ENCODE measurements around the gene COA7. TPM values are rescaled to one million over a fixed set of nuclear protein-coding genes. Genes with fewer than 3 reads are reported as not detected.
"Not testable (repeated sequence)": the region's sequence is repeated elsewhere in the genome, so short reads cannot be mapped to it uniquely, and the experiment has no call there.

COA7 gene
- total RNA-seq, 4 donors from 2014 or later = 4.1 to 18.8 (median 11.2) TPM

DNA sequence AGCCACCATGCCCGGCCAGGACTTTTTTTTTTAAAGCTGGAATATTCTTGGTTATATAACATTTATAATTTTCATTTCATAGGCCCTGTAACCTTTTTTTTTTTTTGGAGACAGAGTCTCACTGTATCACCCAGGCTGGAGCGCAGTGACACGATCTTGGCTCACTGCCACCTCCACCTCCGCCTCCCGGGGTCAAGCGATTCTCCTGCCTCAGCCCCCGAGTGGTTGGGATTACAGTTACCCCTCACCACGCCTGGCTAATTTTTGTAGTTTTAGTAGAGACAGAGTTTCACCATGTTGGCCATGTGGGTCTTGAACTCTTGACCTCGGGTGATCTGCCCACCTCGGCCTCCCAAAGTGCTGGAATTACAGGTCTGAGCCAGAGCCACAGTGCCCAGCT, 40.7 kb upstream of the COA7 start:
- Histone ChIP-seq H3K9me3 (no peaks in the 10 kb centered on the region), H3K4me3 (no peak overlapping the region), H3K27me3 (no peaks in the 10 kb centered on the region), H3K27ac (no peak overlapping the region), H3K4me1 (no peaks in the 10 kb centered on the region), H3K36me3 (no peaks in the 10 kb centered on the region)
- no peak for TF ChIP-seq POLR2A (IDR thresholded peaks at IDR 0.05)
- TF ChIP-seq, protein P1, sequence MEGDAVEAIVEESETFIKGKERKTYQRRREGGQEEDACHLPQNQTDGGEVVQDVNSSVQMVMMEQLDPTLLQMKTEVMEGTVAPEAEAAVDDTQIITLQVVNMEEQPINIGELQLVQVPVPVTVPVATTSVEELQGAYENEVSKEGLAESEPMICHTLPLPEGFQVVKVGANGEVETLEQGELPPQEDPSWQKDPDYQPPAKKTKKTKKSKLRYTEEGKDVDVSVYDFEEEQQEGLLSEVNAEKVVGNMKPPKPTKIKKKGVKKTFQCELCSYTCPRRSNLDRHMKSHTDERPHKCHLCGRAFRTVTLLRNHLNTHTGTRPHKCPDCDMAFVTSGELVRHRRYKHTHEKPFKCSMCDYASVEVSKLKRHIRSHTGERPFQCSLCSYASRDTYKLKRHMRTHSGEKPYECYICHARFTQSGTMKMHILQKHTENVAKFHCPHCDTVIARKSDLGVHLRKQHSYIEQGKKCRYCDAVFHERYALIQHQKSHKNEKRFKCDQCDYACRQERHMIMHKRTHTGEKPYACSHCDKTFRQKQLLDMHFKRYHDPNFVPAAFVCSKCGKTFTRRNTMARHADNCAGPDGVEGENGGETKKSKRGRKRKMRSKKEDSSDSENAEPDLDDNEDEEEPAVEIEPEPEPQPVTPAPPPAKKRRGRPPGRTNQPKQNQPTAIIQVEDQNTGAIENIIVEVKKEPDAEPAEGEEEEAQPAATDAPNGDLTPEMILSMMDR (IDR thresholded peaks at IDR 0.05) = no peak
- no peak for DNase-seq
- intact Hi-C loops (cut with DNase I; ENCODE audit: low total_unique reads) = no loop called here

DNA sequence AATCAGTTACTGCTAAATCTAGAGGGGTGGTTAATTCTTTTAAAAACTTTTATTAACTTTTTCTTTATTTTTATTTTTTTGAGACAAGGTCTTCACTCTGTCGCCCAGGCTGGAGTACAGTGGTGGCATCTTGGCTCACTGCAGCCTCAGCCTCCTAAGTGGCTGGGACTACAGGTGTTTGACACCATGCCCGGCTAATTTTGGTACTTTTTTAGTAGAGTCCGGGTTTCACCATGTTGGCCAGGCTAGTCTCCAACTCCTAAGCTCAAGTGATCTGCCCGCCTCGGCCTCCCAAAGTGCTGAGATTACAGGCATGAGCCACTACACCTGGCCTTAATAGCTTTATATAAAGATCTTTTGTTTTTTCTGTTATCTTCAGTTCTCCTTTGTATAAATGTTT, 40.0 kb upstream of the COA7 start:
- no peaks in the 10 kb centered on the region for H3K4me1 ChIP-seq
- no peak for TF ChIP-seq POLR2A (IDR thresholded peaks at IDR 0.05)
- TF ChIP-seq, protein P1 (IDR thresholded peaks at IDR 0.05) = no peak
- H3K4me3 ChIP-seq = no peak overlapping the region
- H3K27ac ChIP-seq = no peak overlapping the region
- no peaks in the 10 kb centered on the region for H3K9me3 ChIP-seq
- intact Hi-C loops (cut with DNase I; ENCODE audit: low total_unique reads) = no loop called here
- no peaks in the 10 kb centered on the region for H3K27me3 ChIP-seq
- H3K36me3 ChIP-seq = no peaks in the 10 kb centered on the region
- no peak for DNase-seq

DNA sequence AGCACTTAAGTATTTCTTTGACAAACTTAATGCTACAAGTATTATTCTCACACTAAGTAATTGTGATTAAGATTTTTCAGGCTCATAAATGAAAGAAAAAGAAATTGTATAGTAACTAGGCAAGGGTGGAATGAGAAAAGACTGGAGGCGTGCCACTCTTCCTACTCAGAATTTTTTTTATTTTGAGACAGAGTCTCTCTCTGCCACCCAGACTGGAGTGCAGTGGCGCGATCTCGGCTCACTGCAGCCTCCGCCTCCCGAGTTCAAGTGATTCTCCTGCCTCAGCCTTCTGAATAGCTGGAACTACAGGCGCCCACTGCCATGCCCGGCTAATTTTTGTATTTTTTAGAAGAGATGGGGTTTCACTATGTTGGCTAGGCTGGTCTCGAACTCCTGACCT, 37.2 kb upstream of the COA7 start:
- H3K36me3 ChIP-seq; H3K27ac ChIP-seq; H3K9me3 ChIP-seq; DNase-seq; intact Hi-C loops (cut with DNase I; ENCODE audit: low total_unique reads); H3K4me1 ChIP-seq; H3K4me3 ChIP-seq; H3K27me3 ChIP-seq: not testable (repeated sequence)

DNA sequence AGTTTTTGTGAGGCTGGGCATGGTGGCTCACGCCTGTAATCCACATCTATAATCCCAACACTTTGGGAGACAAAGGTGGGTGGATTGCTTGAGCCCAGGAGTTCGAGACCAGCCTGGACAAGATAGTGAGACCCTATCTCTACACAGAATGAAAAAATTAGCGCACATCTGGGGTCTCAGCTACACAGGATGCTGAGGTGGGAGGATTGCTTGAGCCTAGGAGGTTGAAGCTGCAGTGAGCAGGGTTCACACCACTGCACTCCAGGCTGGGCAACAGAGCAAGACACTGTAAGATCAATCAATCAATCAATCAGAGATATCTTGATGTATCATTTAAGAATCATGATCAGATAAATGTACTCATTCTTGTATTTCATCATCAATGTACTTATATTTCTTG, 35.2 kb upstream of the COA7 start:
- H3K27ac ChIP-seq = no peak overlapping the region
- no peak for DNase-seq
- intact Hi-C loops (cut with DNase I; ENCODE audit: low total_unique reads) = no loop called here
- no peak overlapping the region for H3K4me3 ChIP-seq
- H3K4me1 ChIP-seq = no peaks in the 10 kb centered on the region
- no peaks in the 10 kb centered on the region for H3K36me3 ChIP-seq
- H3K27me3 ChIP-seq = no peaks in the 10 kb centered on the region
- no peak for TF ChIP-seq POLR2A (IDR thresholded peaks at IDR 0.05)
- TF ChIP-seq, protein P1 (IDR thresholded peaks at IDR 0.05) = no peak
- H3K9me3 ChIP-seq = no peaks in the 10 kb centered on the region

DNA sequence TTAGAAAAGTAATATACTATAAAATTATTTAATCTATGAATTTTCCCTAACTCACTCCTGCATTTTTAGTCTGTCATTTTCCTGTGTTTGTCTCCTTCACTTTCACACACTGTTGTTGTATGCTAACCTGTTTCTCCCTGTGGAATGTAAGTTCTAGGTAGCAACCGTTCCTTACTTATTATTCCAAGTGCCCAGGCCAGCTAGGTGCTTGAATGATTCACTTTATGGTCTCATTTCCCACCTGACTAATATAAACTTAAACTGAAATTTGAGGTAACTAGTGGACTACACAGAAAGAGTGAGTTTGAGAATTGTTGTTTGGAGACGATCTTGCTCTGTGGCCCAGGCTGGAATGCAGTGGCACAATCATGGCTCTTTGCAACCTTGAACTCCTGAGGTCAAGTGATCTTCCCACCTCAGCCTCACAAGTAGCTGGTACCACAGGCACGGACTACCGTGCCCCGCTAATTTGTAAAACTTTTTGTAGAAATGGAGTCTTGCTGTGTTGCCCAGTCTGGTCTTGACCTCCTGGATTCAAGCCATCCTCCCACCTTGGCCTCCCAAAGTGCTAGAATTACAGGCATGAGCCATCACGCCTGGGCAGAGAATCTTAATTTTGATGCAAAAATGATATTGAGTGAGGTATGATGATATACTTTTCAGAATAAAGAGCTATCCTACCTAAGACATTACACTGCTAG, 30.0 kb upstream of the COA7 start:
- no peak for DNase-seq

More for the DNA sequence above, 30.0 kb upstream of the COA7 start:
- Histone ChIP-seq H3K27me3 (no peaks in the 10 kb centered on the region), H3K9me3 (no peaks in the 10 kb centered on the region), H3K4me3 (no peak overlapping the region), H3K27ac (no peak overlapping the region), H3K4me1 (no peaks in the 10 kb centered on the region), H3K36me3 (no peaks in the 10 kb centered on the region)
- intact Hi-C loops (cut with DNase I; ENCODE audit: low total_unique reads) = no loop called here
- no peak for TF ChIP-seq POLR2A (IDR thresholded peaks at IDR 0.05)
- TF ChIP-seq, protein P1 (IDR thresholded peaks at IDR 0.05) = no peak
